ENCODE measurements around the gene BACE2.

BACE2 gene

DNA sequence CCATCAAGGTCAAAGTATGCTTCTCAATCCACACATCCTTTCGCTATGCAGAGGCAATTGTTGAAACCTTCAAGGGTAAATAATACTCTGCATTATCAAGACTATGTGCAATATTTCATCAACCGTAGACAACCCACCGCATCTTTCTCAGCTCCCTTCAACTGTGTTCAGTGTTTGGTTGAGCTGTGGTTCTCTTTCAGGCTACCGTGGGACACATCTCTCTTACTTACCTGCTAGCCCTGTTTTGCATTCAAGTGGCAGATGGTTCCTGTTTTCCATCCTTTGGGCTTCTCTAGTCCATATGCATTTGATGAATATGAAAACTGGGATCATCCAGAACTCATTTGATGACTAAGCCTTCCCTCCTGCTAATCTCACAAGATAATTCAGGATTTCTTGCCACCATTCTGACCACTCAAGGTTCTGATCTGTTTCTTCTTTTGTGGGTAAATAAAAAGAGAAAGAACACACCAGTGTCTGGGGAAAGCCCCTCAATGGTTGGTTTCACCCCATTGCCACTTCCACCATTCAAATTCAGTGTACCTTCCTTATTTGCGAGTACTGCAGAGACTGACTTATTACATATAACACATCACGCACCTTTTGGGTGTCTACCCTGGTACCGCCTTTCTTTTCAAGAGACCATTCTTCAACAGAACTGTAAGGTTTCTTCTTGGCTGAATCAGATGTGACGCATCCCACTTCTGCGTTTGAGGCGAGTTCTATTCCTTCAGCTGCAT is 61.7 kb downstream of the BACE2 start:
- Histone ChIP-seq H3K4me3 (ENCODE audit: low read depth in 1 of 2, low read length in 1 of 2) (no peak overlapping the region), H3K27me3 (no peaks in the 10 kb centered on the region), H3K9me3 (no peaks in the 10 kb centered on the region), H3K4me1 (ENCODE audit: control insufficient read depth in 1 of 2, insufficient read depth in 1 of 2, low read depth in 1 of 2, low read length in 1 of 2) (no peaks in the 10 kb centered on the region), H3K36me3 (no peaks in the 10 kb centered on the region), H3K27ac (no peak overlapping the region)
- TF ChIP-seq, protein P1, sequence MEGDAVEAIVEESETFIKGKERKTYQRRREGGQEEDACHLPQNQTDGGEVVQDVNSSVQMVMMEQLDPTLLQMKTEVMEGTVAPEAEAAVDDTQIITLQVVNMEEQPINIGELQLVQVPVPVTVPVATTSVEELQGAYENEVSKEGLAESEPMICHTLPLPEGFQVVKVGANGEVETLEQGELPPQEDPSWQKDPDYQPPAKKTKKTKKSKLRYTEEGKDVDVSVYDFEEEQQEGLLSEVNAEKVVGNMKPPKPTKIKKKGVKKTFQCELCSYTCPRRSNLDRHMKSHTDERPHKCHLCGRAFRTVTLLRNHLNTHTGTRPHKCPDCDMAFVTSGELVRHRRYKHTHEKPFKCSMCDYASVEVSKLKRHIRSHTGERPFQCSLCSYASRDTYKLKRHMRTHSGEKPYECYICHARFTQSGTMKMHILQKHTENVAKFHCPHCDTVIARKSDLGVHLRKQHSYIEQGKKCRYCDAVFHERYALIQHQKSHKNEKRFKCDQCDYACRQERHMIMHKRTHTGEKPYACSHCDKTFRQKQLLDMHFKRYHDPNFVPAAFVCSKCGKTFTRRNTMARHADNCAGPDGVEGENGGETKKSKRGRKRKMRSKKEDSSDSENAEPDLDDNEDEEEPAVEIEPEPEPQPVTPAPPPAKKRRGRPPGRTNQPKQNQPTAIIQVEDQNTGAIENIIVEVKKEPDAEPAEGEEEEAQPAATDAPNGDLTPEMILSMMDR (IDR thresholded peaks at IDR 0.05) = no peak

DNA sequence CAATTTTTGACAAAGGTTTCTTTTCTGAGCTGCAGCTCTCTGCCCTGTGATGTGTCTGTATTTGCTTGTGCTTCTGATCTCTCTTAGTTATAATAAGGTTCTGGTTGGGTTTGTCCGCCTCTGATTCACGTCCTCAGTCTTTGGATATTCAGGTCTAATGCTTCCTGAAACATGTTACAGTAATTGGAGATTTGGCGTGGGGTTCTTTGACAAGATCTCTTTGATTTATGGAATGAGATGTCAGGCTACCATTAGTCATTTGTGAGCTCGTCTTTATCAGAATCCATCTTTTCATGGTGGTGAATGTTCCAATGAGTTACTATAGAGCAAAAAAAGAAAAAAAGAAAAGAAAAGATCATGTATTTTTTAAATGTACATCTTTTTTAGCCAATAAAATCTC is 62.5 kb downstream of the BACE2 start:
- Histone ChIP-seq H3K4me1 (ENCODE audit: control insufficient read depth in 1 of 2, insufficient read depth in 1 of 2, low read depth in 1 of 2, low read length in 1 of 2) (no peaks in the 10 kb centered on the region), H3K36me3 (no peaks in the 10 kb centered on the region), H3K9me3 (no peaks in the 10 kb centered on the region), H3K27me3 (no peaks in the 10 kb centered on the region), H3K4me3 (ENCODE audit: low read depth in 1 of 2, low read length in 1 of 2) (no peak overlapping the region), H3K27ac (no peak overlapping the region)
- TF ChIP-seq, protein P1 (IDR thresholded peaks at IDR 0.05) = no peak

DNA sequence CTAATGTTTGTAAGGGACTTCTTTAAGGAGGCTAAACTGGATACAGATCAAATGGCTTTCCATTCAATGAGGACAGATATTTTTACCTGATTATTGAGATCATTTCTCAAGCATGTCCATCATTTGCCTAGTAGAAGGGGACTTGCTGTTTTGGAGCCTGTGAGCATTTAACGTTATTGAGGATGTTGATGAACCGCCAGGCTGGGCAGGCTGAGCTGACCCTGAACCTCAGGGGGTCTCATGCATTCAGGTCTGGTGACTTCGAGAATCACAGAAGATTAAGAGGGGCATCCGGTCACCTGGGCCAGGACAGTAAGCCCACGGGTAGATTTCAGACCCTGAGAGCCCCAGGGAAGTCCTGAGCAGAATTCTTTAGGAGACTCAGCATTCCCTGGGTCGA is 63.1 kb downstream of the BACE2 start:
- H3K27ac ChIP-seq = no peak overlapping the region
- no peaks in the 10 kb centered on the region for H3K36me3 ChIP-seq

DNA sequence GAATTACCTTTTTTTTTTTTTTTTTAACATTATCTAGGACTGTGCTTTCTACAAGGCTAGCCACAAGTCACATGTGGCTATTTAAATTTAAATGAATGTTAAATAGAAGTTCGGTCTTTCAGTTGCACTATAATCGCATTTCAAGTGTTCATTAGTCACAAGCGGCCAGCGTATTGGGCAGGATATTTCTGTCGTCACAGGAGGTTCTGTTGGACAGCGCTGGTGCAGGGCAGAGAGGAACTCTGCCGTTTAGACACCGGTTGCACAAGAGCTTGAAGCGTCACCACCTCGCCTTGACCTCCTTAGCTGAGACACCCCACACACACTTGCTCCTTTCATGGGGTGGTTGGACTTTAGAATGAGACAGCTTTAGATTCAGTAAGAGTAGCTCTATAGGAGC is 64.1 kb downstream of the BACE2 start:
- TF ChIP-seq, protein P1 (IDR thresholded peaks at IDR 0.05) = no peak

More for the DNA sequence above, 63.1 kb downstream of the BACE2 start:
- Histone ChIP-seq H3K4me1 (ENCODE audit: control insufficient read depth in 1 of 2, insufficient read depth in 1 of 2, low read depth in 1 of 2, low read length in 1 of 2) (no peaks in the 10 kb centered on the region), H3K4me3 (ENCODE audit: low read depth in 1 of 2, low read length in 1 of 2) (no peak overlapping the region), H3K9me3 (no peaks in the 10 kb centered on the region), H3K27me3 (no peaks in the 10 kb centered on the region)
- TF ChIP-seq, protein P1 (IDR thresholded peaks at IDR 0.05) = no peak

DNA sequence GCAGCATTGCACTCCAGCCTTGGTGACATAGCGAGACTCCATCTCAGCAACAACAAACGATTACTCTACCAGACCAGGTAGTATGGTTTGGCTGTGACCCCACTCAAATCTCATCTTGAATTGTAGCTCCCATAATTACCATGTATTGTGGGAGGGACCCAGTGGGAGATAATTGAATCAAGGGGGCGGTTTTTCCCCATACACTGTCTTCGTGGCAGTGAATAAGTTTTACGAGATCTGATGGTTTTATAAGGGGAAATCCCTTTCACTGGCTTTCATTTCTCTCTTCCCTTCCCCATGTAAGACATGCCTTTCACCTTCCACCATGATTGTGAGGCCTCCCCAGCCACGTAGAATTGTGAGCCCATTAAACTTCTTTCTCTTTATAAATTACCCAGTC is 66.0 kb downstream of the BACE2 start:
- TF ChIP-seq, protein P1 (IDR thresholded peaks at IDR 0.05) = no peak
- no peaks in the 10 kb centered on the region for H3K27me3 ChIP-seq
- H3K36me3 ChIP-seq = no peaks in the 10 kb centered on the region
- no peaks in the 10 kb centered on the region for H3K9me3 ChIP-seq
- no peak overlapping the region for H3K27ac ChIP-seq
- no peaks in the 10 kb centered on the region for H3K4me1 ChIP-seq (ENCODE audit: control insufficient read depth in 1 of 2, insufficient read depth in 1 of 2, low read depth in 1 of 2, low read length in 1 of 2)
- H3K4me3 ChIP-seq (ENCODE audit: low read depth in 1 of 2, low read length in 1 of 2) = no peak overlapping the region

More for the DNA sequence above, 64.1 kb downstream of the BACE2 start:
- H3K4me1 ChIP-seq (ENCODE audit: control insufficient read depth in 1 of 2, insufficient read depth in 1 of 2, low read depth in 1 of 2, low read length in 1 of 2) = no peaks in the 10 kb centered on the region
- H3K9me3 ChIP-seq = no peaks in the 10 kb centered on the region
- no peak overlapping the region for H3K27ac ChIP-seq
- no peaks in the 10 kb centered on the region for H3K36me3 ChIP-seq
- no peak overlapping the region for H3K4me3 ChIP-seq (ENCODE audit: low read depth in 1 of 2, low read length in 1 of 2)
- no peaks in the 10 kb centered on the region for H3K27me3 ChIP-seq
